Measurements from ENCODE around the gene PCSK2.
A peak's percentile ranks its signal among the peaks of the same experiment; 100 is the strongest.

Gene PCSK2

DNA sequence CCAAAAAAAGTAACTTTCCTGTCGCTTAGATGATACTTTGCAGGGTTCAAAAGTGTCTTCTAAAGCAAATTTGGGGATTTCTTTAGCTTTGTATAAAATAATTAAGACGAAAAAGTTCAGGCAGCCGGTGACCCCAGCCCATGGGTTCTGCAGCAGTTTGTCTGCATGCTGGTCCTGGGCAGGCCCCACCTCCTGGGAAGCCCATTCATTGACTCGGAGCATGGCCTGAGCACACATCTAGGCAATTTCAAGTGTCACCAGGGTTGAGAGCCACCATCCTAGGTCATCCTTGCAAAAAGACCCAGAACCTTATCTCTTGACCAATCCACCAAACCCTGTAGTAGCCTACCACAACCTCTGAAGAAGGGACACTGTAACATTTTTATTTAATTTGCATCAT, 283.7 kb downstream of the PCSK2 start:
- no peak for DNase-seq

DNA sequence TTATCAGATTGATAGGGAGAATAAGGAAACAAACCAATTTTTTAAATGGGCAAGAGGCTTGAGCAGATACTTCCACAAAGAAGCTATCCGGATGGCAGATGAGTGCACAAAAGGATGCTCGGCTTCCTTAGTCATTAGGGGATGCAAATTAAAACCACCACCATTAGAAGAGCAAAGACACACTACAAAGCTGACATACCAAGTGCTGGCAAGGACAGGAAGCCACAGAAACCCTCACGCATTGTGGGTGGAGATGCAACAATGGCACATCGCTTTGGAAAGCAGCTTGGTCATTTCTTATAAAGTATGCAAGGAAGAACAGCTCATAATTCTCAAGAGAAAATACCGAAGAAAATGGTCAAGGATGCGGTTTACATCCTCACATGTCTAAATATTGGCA, 284.6 kb downstream of the PCSK2 start:
- peak; percentile 16 for DNase-seq

DNA sequence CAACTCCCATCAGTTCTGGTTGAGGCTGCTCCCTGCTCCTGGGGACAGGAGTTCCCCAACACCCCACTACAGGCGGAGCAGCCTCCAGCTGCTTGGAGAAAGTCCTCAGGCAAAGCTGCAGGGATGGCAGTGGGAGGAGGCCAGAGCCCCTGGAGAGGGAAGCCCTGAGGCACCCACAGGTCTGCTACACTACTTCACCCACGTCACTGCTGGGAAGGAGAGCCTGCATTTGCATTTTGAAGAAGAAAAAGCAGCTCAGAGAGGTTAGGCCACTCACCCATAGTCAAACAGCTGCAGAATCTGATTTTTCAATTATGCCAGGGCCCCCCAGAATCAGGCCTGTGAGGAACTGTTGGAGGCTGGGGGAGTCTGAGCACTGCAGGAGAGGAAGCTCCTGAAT, 287.1 kb downstream of the PCSK2 start:
- DNase-seq = no peak

DNA sequence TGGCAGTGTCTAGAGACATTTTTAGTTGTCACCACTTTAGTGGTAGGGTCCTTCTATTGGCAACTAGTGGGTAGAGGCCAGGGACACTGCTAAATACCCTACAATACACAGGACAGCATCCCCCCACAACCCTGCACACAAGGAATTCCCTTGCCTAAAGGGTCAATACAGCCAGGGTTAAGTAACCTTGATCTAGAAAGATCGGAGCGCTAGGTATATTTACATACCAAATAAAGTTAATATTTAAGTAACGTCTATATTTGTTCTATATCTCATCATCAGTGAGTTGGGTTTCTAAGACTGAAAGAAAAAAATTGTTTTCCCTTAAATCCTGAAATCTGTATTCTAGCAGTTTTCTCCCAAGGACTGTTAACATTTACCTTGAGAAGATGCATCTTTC, 288.2 kb downstream of the PCSK2 start:
- DNase-seq = no peak

DNA sequence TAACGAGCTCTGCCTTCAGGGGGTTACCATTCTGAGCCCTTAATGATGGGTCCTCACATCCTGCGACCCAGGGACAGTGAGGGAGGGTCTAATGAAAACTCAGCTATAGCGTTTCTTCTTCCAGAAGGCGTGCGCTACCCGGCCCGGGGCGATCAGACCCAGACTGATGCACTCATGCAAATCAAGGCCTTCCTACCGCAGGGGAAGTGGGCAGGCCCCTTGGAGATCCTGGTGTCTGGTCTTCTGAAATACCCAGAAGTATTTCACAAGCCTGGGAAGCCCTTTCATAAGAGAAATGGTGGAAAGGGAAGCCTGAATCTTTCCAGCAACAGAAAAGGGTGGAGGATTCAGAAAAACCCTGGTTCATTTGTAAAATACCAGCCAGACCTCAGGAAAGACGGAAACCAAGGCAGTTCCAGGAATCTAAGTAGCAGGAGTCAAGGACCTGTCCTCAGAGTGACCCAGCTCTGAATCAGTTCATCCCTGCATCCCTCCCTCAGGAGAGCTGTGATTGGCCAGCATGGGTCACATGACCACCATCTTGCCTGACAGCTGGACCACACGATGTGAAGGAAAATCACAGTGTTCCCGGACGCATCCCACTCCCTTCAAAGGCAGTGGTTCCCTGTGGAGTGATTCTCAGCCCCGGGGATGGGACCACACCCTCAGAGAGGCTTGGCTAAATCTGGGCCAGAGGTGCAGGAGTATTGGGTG, 291.7 kb downstream of the PCSK2 start:
- DNase-seq = no peak

DNA sequence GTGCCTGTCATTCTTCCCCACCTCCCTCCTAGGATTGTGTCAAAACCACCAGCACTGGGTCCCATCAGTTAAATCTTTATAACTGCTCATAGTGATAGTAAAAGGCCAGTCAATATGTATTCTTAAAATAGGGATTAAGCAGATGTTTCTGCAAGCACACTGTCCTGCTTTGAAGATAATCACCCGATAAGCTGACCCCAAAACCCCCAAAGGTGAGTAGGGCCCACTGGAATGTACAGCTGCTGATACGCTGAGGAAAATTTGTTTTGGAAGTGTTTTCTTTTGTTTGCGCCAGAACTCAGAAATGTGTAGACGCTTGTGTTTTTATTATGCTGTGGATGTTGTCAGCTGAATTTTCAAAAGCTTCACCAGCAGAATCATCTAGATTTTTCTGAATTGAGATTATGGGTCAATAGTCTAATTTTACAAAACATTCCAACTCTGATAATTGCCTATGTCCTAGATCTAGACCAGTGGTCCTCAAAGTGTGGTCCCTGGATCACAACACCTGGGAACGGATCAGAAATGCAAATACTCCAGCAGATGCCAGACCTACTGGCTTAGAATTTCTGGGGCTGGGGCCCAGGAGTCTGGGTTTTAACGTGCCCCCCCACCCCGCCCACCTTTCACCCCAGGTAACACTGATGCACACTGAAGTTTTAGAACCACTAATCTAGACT, 292.9 kb downstream of the PCSK2 start:
- no peak for DNase-seq

DNA sequence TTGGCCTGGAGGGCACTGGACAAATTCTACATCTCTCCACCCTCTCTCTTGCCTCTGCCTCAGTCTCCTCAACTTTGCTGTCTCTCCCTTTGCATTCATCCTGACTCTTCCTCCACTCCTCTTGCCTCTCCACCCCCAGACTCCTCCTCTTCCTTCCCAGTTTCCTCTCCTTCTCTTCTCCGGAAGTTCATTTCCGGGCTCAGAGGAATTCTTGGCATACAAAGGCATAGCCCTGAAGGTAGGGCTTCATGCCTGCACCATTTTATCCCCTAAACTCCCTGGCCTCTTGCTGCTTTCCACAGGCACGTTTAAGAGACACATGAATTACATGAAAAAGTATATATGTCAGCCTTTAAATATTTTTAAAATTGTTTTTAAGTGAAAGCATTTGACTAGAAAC, 293.7 kb downstream of the PCSK2 start:
- DNase-seq = no peak

DNA sequence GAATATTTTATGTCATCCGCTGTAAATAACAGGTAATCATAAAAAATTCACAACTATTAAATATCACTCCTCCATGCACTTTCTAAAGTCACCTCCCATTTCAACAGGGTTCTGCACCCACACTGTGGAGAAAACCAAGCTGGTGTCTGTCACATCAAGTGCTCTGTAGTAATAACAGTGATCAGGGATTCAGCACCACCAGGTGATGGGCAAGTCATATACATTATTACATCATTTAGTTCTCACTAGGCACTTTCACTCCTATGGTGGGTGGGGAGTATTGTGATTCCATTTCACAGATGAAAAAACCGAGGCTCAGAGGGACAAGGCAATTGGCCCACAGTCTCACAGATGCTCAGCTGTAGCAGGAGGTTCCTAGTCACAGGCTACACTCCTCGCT, 295.7 kb downstream of the PCSK2 start:
- DNase-seq = no peak

DNA sequence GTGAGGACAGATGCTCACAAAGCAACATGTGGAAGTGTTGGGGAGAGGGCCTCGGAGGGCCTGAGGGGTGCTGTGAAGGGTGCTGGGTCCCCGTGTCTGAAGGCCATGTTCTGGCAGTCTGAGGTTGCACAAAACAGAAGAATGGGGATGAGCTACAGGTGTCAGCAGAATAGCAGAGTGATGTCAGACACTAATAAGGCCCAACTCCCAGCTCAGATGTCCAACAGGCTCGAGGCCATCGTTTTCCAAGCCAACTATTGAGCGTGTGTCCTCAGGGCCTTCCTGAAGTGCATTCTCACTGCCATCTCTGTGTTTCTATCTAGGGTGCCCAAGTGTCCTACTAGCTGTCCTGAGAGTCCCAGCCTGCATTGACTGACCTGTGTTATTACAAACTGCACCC, 296.5 kb downstream of the PCSK2 start:
- no peak for DNase-seq

DNA sequence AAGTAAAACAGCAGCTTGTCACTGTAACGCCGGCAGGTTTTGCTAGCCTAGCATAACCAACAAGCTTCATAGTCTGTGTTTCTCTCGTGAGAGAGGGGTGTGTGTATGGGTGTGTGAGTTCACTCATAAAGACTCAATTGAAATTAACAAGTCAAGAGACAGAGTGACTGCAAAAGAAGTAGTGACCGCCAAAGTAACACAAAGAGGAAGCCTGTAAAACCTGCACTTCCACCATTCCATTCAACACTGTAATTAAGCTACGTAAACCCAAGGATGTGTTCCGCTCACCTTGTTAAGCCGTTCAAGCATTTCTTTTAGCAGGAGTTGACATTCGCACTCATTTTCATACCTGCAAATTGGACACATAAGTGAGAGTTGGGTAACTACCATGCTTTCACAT, 297.7 kb downstream of the PCSK2 start:
- no peak for DNase-seq

DNA sequence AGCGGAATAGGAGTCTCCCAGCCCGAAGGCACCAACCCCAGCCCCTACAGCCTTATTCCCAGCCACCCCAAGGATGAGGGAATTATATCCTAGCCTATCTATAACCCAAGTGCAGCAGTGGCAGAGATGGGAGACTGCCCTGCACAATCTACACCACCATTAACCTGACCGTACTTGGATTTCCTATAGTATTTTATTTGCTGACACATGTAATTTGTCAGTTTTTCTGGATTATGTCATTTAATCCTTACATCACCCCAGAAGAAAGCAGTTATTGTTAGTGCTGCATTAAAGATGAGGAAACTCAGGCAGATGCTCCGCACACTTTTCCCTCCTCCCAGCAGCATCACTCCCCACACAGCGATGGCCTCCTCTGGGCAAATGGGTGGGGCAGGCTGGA, 298.3 kb downstream of the PCSK2 start:
- DNase-seq = no peak

DNA sequence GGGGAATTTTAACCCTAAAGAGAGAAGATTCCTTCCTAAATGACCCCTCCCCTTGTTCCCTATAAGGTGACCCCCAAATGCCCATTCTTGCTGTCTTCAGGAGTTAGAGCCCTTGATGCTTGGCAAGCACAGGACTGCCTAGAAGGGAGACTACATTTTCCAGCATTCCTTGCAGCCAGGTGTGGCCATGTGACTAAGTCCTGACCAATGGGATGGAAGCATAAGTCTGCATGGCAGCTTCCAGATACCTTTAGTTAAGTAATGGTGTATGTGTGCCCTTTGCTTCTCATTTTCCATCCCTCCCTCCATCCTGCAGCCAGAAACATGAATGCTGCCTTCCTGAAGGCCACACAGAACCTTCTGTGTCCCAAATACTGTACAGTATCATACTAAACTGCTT, 298.8 kb downstream of the PCSK2 start:
- DNase-seq = peak; percentile 22

DNA sequence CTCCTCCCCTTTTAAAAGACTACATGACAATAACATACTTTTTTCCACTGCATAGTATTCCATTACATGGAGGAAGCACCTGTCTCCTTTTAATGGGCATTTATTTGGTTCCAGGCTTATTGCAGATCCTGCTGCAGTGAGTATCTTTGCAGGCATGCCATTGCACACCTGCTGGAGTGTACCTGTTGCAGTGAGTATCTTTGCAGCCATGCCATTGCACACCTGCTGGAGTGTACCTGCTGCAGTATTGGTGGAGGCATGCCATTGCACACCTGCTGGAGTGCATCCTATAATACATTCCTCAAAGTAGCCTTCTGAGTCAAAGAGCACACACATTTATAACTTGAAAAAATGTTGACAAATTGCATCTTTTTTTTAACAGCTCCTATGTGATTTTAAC, 302.7 kb downstream of the PCSK2 start:
- no peak for DNase-seq

DNA sequence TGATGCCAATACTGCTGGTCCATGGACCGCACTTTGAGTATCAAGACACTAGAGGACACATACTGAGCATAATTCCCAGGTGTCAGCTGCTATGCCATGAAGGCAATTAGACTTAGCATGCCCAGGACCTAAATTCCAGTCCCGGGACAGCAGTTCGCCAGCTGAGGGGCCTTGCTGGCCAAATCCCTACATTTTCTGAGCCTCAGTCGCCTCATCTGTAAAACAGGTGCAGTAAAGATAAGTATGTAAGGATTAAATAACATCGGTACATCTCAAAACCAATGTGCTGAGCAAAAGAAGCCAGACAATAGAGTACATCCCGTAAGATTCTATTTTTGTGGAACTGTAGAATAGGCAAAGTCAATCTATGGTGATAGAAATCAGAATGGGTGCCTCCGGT, 303.3 kb downstream of the PCSK2 start:
- no peak for DNase-seq

DNA sequence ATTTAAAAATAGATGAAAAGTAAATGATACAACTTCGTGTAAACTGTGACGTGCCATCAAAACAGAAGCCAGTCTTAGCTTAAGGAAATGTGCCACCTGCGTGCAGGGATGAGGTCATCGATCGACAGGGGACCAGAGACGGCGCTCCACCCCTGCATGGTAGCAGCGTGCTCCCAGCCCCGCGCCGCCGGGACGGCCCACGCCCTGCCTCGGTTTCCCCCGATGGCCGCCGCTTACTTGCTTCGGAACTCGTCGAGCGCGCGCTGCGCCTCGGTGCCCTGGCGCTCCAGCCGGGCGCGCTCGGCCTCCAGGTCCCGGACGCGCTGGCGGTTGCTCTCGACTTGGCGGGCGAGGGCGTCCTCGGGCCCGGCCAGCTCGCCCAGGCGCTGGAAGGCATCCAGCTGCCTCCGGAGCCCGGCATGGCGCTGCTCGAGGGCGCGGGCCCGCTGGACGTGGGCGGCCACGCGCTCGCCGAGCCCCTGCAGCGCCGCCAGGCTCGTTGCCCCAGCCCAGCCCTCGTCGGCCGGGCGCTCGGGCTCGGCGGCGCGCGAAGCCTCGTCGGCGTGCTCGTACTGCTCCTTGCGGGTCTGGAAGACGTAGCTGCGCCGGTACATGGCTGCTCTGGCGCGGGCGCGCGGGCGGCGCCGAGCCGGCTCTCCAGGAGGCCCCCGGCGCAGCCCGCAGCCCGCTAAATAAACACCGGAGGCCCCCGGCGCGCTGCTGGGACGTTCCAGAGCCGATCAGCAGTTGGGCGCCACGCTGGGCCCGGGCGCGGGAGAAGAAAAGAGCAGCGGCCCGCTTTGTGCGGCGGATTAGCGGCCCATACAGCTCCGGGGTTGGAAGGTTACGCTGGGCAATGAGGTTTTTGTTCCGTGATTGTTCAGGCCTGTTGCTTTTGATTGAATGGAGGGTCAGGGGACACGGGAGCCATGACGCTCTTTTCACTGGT, 304.1 kb downstream of the PCSK2 start, which contains the start of gene BFSP1:
BFSP1 (minus strand) TSS at position 664 of the 949 bp plus-strand sequence; CDS start at position 614, 50 bp downstream.
- DNase-seq = peak; percentile 44

DNA sequence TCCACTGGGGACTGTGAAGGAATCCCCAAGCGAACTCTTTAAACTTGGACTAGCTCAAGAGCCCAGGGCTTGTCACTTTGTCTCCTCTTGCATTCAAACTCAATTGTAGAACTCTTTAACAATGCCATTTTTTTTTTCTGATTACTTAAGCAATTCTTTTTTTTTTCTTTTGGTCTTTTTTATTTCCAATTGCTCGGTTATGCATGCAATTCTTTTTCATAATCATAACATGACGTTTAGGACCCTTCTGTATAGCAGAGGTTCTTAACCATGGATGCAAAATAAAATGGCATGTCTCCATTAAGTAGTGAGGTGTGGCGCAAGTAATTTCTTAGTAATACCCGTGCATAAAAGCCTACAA, 304.8 kb downstream of the PCSK2 start:
- DNase-seq = no peak

DNA sequence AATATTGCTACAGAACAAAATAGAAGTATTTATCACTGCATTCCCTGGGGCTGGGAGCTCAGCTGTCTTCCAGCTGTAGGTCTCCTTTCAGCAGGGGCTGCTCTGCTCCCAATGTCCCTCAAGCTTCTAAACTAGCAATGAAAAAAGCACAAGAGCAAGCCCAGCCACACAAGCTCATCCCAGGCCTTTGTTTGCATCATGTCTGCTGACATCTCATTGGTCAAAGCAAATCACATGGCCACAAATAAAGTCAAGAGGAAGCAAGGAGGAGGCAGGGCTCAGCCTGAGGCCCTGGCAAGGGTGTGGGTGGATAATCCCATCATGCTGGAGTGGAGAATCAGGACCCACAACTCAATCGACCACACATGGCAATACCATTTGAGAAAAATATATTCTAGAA, 306.6 kb downstream of the PCSK2 start:
- no peak for DNase-seq

DNA sequence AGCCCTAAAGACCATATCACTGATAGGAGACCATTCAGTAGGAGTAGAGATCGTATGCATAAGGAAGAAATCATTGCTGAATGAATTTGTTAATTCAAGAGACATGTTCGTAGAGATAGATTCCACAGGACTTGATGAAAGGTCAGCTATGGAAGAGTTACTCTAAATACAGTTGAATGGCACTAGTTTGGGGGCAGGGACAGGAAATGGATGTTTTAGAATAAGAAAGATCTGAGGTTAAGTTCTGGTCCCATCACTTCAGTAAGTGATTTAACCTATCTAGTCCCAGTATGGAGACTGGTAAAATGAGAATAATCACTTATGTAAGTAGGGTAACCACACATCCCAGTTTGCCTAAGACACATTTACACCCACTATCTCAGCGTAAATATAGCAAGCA, 307.2 kb downstream of the PCSK2 start:
- no peak for DNase-seq
